CD4-positive, alpha-beta T cell (primary cell): ENCODE measurements around the gene TMEM132D. TPM values are rescaled to one million over a fixed set of nuclear protein-coding genes. Genes with fewer than 3 reads are reported as not detected.

Source experiments
- ATAC-seq: fragments of 200-7000 bp; cut with Tn5 transposase; one replicate; pipeline ENCODE4 v1.10.0; 2022; ENCODE audit warnings: mild to moderate bottlenecking; ENCODE audit not compliant: poor library complexity
- CTCF ChIA-PET: fragments of 350-600 bp; sonication (Branson Sonifier 250); formaldehyde crosslinking; loops from one replicate; lab custom pipeline; 2021; ENCODE audit warnings: antibody characterized with exemption, inconsistent platforms; lab: Charles Lee
- POLR2A ChIA-PET: fragments of 350-600 bp; sonication (Branson Sonifier 250); formaldehyde crosslinking; loops from one replicate; lab custom pipeline; 2021; ENCODE audit warnings: antibody characterized with exemption, inconsistent platforms; lab: Charles Lee
- DNase-seq, 14 experiments: peaks; one replicate each; pipeline ENCODE4 v3.0.0-alpha.2; 2013 to 2020; ENCODE audit warnings: mixed read lengths in 2 of 14
- H3K27ac ChIP-seq, 2 donors: one replicate each; pipeline versions ENCODE4 v1.5.1 to v1.7.0; 2013; ENCODE audit warnings: low read length in 2 of 2, low read depth in 1 of 2, mild to moderate bottlenecking in 1 of 2
- H3K27me3 ChIP-seq, 2 experiments: 1 replicate in 1 of 2; 2 replicates in 1 of 2; pipeline versions ENCODE4 v1.6.1 to v1.7.0; 2013; ENCODE audit warnings: low read length in 2 of 2, control low read depth in 1 of 2, mild to moderate bottlenecking in 1 of 2, moderate library complexity in 1 of 2; ENCODE audit not compliant: insufficient read depth in 2 of 2, control insufficient read depth in 1 of 2
- H3K36me3 ChIP-seq: one replicate; pipeline ENCODE4 v1.6.1; 2013; ENCODE audit warnings: low read length, control low read depth; ENCODE audit not compliant: insufficient read depth
- H3K4me1 ChIP-seq: one replicate; pipeline ENCODE4 v1.6.1; 2013; ENCODE audit warnings: low read length, control low read depth; ENCODE audit not compliant: insufficient read depth
- H3K4me3 ChIP-seq: one replicate; pipeline ENCODE4 v1.5.1; 2013; ENCODE audit warnings: mild to moderate bottlenecking, low read length, moderate library complexity
- H3K9me3 ChIP-seq, 2 experiments: 1 replicate in 1 of 2; 2 replicates in 1 of 2; pipeline versions ENCODE4 v1.6.1 to v1.7.0; 2013; ENCODE audit warnings: low read length in 2 of 2, mild to moderate bottlenecking in 2 of 2, control low read depth in 1 of 2, moderate library complexity in 1 of 2; ENCODE audit not compliant: control insufficient read depth in 1 of 2, insufficient read depth in 1 of 2
- H3K27ac Mint-ChIP-seq: one replicate; pipeline ENCODE4 v1.8.0; 2020; ENCODE audit warnings: mixed read lengths
- H3K27me3 Mint-ChIP-seq: one replicate; pipeline ENCODE4 v1.8.0; 2021; ENCODE audit warnings: mixed read lengths
- H3K36me3 Mint-ChIP-seq: one replicate; pipeline ENCODE4 v1.8.0; 2021; ENCODE audit warnings: low read depth, mixed read lengths
- H3K4me1 Mint-ChIP-seq: one replicate; pipeline ENCODE4 v1.8.0; 2021; ENCODE audit warnings: low read depth, mixed read lengths
- H3K4me3 Mint-ChIP-seq: one replicate; pipeline ENCODE4 v1.8.0; 2020; ENCODE audit warnings: mild to moderate bottlenecking, mixed read lengths
- H3K9me3 Mint-ChIP-seq: one replicate; pipeline ENCODE4 v1.8.0; 2020; ENCODE audit warnings: mixed read lengths
- CTCF ChIP-seq: fragments of 200-600 bp; IDR thresholded peaks from one replicate; pipeline ENCODE4 v1.8.0; 2022; ENCODE audit warnings: antibody characterized with exemption, mild to moderate bottlenecking
- intact Hi-C, 2 experiments: fragments of 100-400 bp; cut with DNase I in 1 of 2; cut with micrococcal nuclease in 1 of 2; formaldehyde crosslinking; loops; one replicate each; pipeline versions ENCODE4 v1.15.1 to v1.9.0; 2023 to 2025; cut with DNase I, micrococcal nuclease
- total RNA-seq, 174 experiments: library from RNA in 2 of 174; stranded (reverse) in 2 of 174; gene quantifications; one replicate each; pipeline ENCODE4 v1.2.3 and lab custom pipeline; 2021 to 2026

TMEM132D gene
- total RNA-seq, 2 experiments from 2014 or later, result not detected

- Histone ChIP-seq H3K4me1 (no peaks in the 10 kb centered on the region), H3K9me3 (peaks cover 0 to 32% of the 10 kb centered on the region in 2 experiments), H3K27ac (no peak overlapping the region), H3K27me3 (no peaks in the 10 kb centered on the region), H3K4me3 (no peak overlapping the region), H3K36me3 (no peaks in the 10 kb centered on the region)
- Mint-ChIP-seq H3K4me1 (no peaks in the 10 kb centered on the region), H3K9me3 (no peaks in the 10 kb centered on the region), H3K27ac (no peak overlapping the region), H3K27me3 (no peaks in the 10 kb centered on the region), H3K4me3 (no peak overlapping the region), H3K36me3 (no peaks in the 10 kb centered on the region)
- TF ChIP-seq CTCF, result no peak
- ChIA-PET CTCF (no interaction called here), POLR2A (no interaction called here)
- DNase-seq, result no peak
- ATAC-seq, result no peak
- intact Hi-C loops, result no loop called here
These were observed 420.5 kb downstream of the TMEM132D start for GRCh38 chr12:129483111-129483893.

GRCh38 chr12:129481921-129482320 is 421.9 kb downstream of the TMEM132D start:
- Histone ChIP-seq H3K9me3 (peaks cover 0 to 19% of the 10 kb centered on the region in 2 experiments), H3K4me1 (no peaks in the 10 kb centered on the region), H3K27ac (no peak overlapping the region), H3K4me3 (no peak overlapping the region), H3K36me3 (no peaks in the 10 kb centered on the region), H3K27me3 (no peaks in the 10 kb centered on the region)
- ChIA-PET POLR2A (no interaction called here), CTCF (interaction anchor here (0.7 kb wide), 1 partner anchor 37 kb away, joined by 3 read pairs; no protein-coding TSS in a partner anchor)
- Mint-ChIP-seq H3K27me3 (no peaks in the 10 kb centered on the region), H3K9me3 (peaks cover 4% of the 10 kb centered on the region), H3K4me1 (no peaks in the 10 kb centered on the region), H3K4me3 (no peak overlapping the region), H3K27ac (no peak overlapping the region), H3K36me3 (no peaks in the 10 kb centered on the region)
- ATAC-seq, result no peak
- TF ChIP-seq CTCF, result no peak
- no peak for DNase-seq
- intact Hi-C loops, result no loop called here

GRCh38 chr12:129470196-129470595 is 433.6 kb downstream of the TMEM132D start:
- no peaks in the 10 kb centered on the region for H3K4me1 Mint-ChIP-seq
- no peak overlapping the region for H3K4me3 Mint-ChIP-seq
- no peaks in the 10 kb centered on the region for H3K36me3 ChIP-seq
- no peaks in the 10 kb centered on the region for H3K36me3 Mint-ChIP-seq
- H3K27ac Mint-ChIP-seq, result no peak overlapping the region
- H3K27ac ChIP-seq, result no peak overlapping the region
- CTCF ChIA-PET, result no interaction called here
- ATAC-seq, result no peak
- H3K9me3 Mint-ChIP-seq, result peaks cover 12% of the 10 kb centered on the region
- H3K27me3 ChIP-seq, result no peaks in the 10 kb centered on the region
- peaks cover 0 to 3% of the 10 kb centered on the region in 2 experiments for H3K9me3 ChIP-seq
- no peaks in the 10 kb centered on the region for H3K27me3 Mint-ChIP-seq
- DNase-seq, result no peak
- H3K4me3 ChIP-seq, result no peak overlapping the region
- H3K4me1 ChIP-seq, result no peaks in the 10 kb centered on the region
- intact Hi-C loops, result no loop called here
- no peak for TF ChIP-seq CTCF
- POLR2A ChIA-PET, result no interaction called here
